Omental fat pad (tissue), 4 donors: ENCODE measurements around the gene ASTN2. TPM values are rescaled to one million over a fixed set of nuclear protein-coding genes. Genes with fewer than 3 reads are reported as not detected.

Experiments
- ATAC-seq: fragments of 150-250 bp; one replicate; pipeline ENCODE4 v1.9.1; 2016; ENCODE audit warnings: mild to moderate bottlenecking, moderate library complexity; ENCODE audit not compliant: low FRiP score
- DNase-seq: peaks from one replicate; pipeline ENCODE4 v3.0.0-alpha.2; 2019; ENCODE audit warnings: low spot score
- CTCF ChIP-seq, 3 donors: fragments of 450-650 bp; IDR thresholded peaks; one replicate each; pipeline ENCODE4 v1.5.1; 2016 to 2017; ENCODE audit warnings: antibody characterized with exemption in 3 of 3, mild to moderate bottlenecking in 3 of 3, moderate library complexity in 2 of 3
- total RNA-seq, 4 donors: library from RNA; depleted of rRNA; stranded (reverse); fragments of >200 nt; gene quantifications; one replicate each; pipeline ENCODE4 v1.1.0, GENCODE V29; 2016

The ASTN2 gene
- total RNA-seq, 4 donors from 2014 or later, result 1.1 to 8.4 (median 3.6) TPM

GRCh38 chr9:116959809-116960208, 455.0 kb downstream of the ASTN2 start:
- no peak for ATAC-seq
- DNase-seq, result no peak

GRCh38 chr9:116958881-116959280, 456.0 kb downstream of the ASTN2 start:
- DNase-seq (no peak), ATAC-seq (no peak)
- TF ChIP-seq CTCF (IDR thresholded peaks at IDR 0.05), result no peak

More at GRCh38 chr9:116959809-116960208, 455.0 kb downstream of the ASTN2 start:
- TF ChIP-seq CTCF (IDR thresholded peaks at IDR 0.05), result no peak

GRCh38 chr9:116954731-116955130, 460.1 kb downstream of the ASTN2 start:
- DNase-seq, result no peak
- no peak for TF ChIP-seq CTCF (IDR thresholded peaks at IDR 0.05)
- no peak for ATAC-seq

GRCh38 chr9:116953271-116953670, 461.6 kb downstream of the ASTN2 start:
- DNase-seq (no peak), ATAC-seq (no peak)
- TF ChIP-seq CTCF (IDR thresholded peaks at IDR 0.05), result no peak

GRCh38 chr9:116952436-116952810, 462.4 kb downstream of the ASTN2 start:
- no peak for ATAC-seq
- no peak for TF ChIP-seq CTCF (IDR thresholded peaks at IDR 0.05)
- DNase-seq, result no peak

- no peak for DNase-seq
- no peak for TF ChIP-seq CTCF (IDR thresholded peaks at IDR 0.05)
- ATAC-seq, result no peak
Observed at GRCh38 chr9:116951588-116952435, 463.0 kb downstream of the ASTN2 start.

- no peak for TF ChIP-seq CTCF (IDR thresholded peaks at IDR 0.05)
- ATAC-seq (no peak), DNase-seq (no peak)
Observed at GRCh38 chr9:116945817-116946216, 469.0 kb downstream of the ASTN2 start.
